SK-N-SH treated with all-trans-retinoic acid at 6 μM for 48 hours (cell line): Measurements from ENCODE around the gene ZCCHC14.

Experiments
- ATAC-seq: fragments of 200-7000 bp; cut with Tn5 transposase; 3 replicates; pipeline ENCODE4 v1.9.1; 2020; ENCODE audit warnings: mild to moderate bottlenecking, moderate library complexity
- ARNTL ChIP-seq: fragments of 450-650 bp; formaldehyde crosslinking; IDR thresholded peaks from 2 replicates; pipeline ENCODE4 v1.5.0; 2020; ENCODE audit warnings: low read depth, mild to moderate bottlenecking, moderate library complexity, borderline replicate concordance
- BACH2 ChIP-seq: fragments of 250-450 bp; sonication (Bioruptor Pico); IDR thresholded peaks from 2 replicates; pipeline ENCODE4 v1.9.0; 2021; ENCODE audit warnings: mild to moderate bottlenecking, borderline replicate concordance
- ESRRG ChIP-seq: fragments of 250-450 bp; sonication (Bioruptor Pico); IDR thresholded peaks from 2 replicates; pipeline ENCODE4 v1.6.1; 2021; ENCODE audit warnings: mild to moderate bottlenecking
- GLIS3 ChIP-seq: fragments of 250-450 bp; sonication (Bioruptor Pico); IDR thresholded peaks from 2 replicates; pipeline ENCODE4 v1.5.0; 2020; ENCODE audit warnings: mild to moderate bottlenecking, moderate library complexity
- ISL1 ChIP-seq: fragments of 250-450 bp; sonication (Bioruptor Pico); IDR thresholded peaks from 2 replicates; pipeline ENCODE4 v2.1.2; 2022; ENCODE audit warnings: mild to moderate bottlenecking, moderate library complexity
- OSR1 ChIP-seq: fragments of 250-450 bp; sonication (Bioruptor Pico); IDR thresholded peaks from 2 replicates; pipeline ENCODE4 v1.8.0; 2022; ENCODE audit warnings: moderate library complexity, mild to moderate bottlenecking, inconsistent platforms
- PPARA ChIP-seq: fragments of 250-450 bp; sonication (Bioruptor Pico); IDR thresholded peaks from 2 replicates; pipeline ENCODE4 v1.5.0; 2020; ENCODE audit warnings: mild to moderate bottlenecking, borderline replicate concordance
- RARB ChIP-seq: fragments of 250-450 bp; sonication (Bioruptor Pico); IDR thresholded peaks from 2 replicates; pipeline ENCODE4 v1.8.0; 2021; ENCODE audit warnings: mild to moderate bottlenecking, moderate library complexity
- SNAI2 ChIP-seq: fragments of 250-450 bp; sonication (Bioruptor Pico); IDR thresholded peaks from 2 replicates; pipeline ENCODE4 v1.5.0; 2020; ENCODE audit warnings: mild to moderate bottlenecking, moderate library complexity
- TCF4 ChIP-seq: fragments of 250-450 bp; sonication (Bioruptor Pico); IDR thresholded peaks from 2 replicates; pipeline ENCODE4 v1.8.0; 2021; ENCODE audit warnings: mild to moderate bottlenecking, moderate library complexity, borderline replicate concordance
- ZFP3 ChIP-seq: fragments of 250-450 bp; sonication (Bioruptor Pico); IDR thresholded peaks from 2 replicates; pipeline ENCODE4 v1.5.0; 2020; ENCODE audit warnings: mild to moderate bottlenecking, moderate library complexity
- ZFP30 ChIP-seq: fragments of 450-650 bp; formaldehyde crosslinking; IDR thresholded peaks from 2 replicates; pipeline ENCODE4 v1.5.0; 2022; ENCODE audit warnings: mild to moderate bottlenecking, moderate library complexity
- ZNF565 ChIP-seq: fragments of 450-650 bp; formaldehyde crosslinking; conservative IDR thresholded peaks from 2 replicates; pipeline ENCODE4 v1.5.0; 2020; ENCODE audit warnings: low read depth, mild to moderate bottlenecking, moderate library complexity
- ZNF70 ChIP-seq: fragments of 450-650 bp; formaldehyde crosslinking; IDR thresholded peaks from 2 replicates; pipeline ENCODE4 v1.5.0; 2020; ENCODE audit warnings: mild to moderate bottlenecking, moderate library complexity
- ZNF8 ChIP-seq: fragments of 450-650 bp; formaldehyde crosslinking; IDR thresholded peaks from 2 replicates; pipeline ENCODE4 v1.5.0; 2020; ENCODE audit warnings: mild to moderate bottlenecking, moderate library complexity
- TF ChIP-seq, protein P1 (sequence below): fragments of 250-450 bp; sonication (Bioruptor Pico); IDR thresholded peaks from 2 replicates; pipeline ENCODE4 v1.8.0; 2020; ENCODE audit warnings: mild to moderate bottlenecking, moderate library complexity, borderline replicate concordance
- TF ChIP-seq, protein P2 (sequence below): fragments of 250-450 bp; sonication (Bioruptor Pico); IDR thresholded peaks from 2 replicates; pipeline ENCODE4 v1.8.0; 2021; ENCODE audit warnings: low read depth, mild to moderate bottlenecking, moderate library complexity, borderline replicate concordance
- TF ChIP-seq, protein P3 (sequence below): fragments of 250-450 bp; sonication (Bioruptor Pico); IDR thresholded peaks from 2 replicates; pipeline ENCODE4 v1.5.1; 2020; ENCODE audit warnings: low read depth, mild to moderate bottlenecking, moderate library complexity
- TF ChIP-seq, protein P4 (sequence below): fragments of 250-450 bp; sonication (Bioruptor Pico); IDR thresholded peaks from 2 replicates; pipeline ENCODE4 v1.5.0; 2020; ENCODE audit warnings: mild to moderate bottlenecking, moderate library complexity

The ZCCHC14 gene

DNA sequence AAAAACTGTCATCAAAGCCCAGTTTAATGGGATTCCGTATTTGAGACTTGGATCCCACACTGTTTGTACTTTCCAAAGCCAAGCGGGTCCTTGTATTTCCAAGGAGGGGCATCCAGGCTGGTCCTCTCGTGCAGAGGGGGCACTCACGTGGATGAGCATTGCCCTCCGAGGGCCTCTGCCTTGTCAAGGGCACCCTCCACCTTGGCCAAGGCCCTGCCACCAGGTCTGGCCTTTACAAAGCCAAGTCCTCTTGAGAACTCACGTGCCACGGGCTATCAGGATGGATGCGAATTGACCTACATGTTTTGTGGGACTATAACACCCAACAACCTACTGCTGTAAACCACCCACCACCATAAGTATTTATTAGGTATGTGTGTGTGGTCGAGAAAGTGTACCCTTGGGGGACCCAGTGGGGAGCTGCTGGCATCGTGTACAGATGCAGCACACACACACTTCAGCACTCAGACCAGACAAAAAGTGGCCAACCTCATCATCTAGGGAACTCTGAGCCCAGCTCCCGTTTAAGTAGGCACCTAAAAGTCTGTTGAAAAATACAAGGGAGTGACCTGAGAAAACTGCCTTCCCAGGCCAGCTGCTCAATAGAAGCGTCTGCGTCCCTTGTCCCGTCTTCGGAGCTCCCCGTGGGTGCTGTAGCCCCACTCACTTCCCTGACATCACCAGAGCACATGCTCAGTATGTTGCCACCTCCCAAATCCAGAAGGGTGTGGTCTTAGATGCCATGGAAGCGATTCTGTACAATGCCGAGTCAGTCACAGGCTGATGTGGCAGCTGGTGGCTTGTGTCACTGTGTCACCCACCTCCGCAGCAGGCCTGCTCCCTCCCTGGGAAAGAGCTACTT lies 87.8 kb downstream of the ZCCHC14 start (continued):
- TF ChIP-seq, protein P1, sequence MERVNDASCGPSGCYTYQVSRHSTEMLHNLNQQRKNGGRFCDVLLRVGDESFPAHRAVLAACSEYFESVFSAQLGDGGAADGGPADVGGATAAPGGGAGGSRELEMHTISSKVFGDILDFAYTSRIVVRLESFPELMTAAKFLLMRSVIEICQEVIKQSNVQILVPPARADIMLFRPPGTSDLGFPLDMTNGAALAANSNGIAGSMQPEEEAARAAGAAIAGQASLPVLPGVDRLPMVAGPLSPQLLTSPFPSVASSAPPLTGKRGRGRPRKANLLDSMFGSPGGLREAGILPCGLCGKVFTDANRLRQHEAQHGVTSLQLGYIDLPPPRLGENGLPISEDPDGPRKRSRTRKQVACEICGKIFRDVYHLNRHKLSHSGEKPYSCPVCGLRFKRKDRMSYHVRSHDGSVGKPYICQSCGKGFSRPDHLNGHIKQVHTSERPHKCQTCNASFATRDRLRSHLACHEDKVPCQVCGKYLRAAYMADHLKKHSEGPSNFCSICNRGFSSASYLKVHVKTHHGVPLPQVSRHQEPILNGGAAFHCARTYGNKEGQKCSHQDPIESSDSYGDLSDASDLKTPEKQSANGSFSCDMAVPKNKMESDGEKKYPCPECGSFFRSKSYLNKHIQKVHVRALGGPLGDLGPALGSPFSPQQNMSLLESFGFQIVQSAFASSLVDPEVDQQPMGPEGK (CRISPR knock-in tag): no peak
- TF ChIP-seq PPARA (CRISPR knock-in tag): no peak
- TF ChIP-seq, protein P2, sequence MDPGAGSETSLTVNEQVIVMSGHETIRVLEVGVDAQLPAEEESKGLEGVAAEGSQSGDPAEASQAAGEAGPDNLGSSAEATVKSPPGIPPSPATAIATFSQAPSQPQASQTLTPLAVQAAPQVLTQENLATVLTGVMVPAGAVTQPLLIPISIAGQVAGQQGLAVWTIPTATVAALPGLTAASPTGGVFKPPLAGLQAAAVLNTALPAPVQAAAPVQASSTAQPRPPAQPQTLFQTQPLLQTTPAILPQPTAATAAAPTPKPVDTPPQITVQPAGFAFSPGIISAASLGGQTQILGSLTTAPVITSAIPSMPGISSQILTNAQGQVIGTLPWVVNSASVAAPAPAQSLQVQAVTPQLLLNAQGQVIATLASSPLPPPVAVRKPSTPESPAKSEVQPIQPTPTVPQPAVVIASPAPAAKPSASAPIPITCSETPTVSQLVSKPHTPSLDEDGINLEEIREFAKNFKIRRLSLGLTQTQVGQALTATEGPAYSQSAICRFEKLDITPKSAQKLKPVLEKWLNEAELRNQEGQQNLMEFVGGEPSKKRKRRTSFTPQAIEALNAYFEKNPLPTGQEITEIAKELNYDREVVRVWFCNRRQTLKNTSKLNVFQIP (CRISPR knock-in tag): no peak
- no peak for TF ChIP-seq ZNF70 (CRISPR knock-in tag)
- no peak for TF ChIP-seq GLIS3
- TF ChIP-seq RARB (CRISPR knock-in tag): no peak
- no peak for TF ChIP-seq TCF4 (CRISPR knock-in tag)
- no peak for TF ChIP-seq ZFP3 (CRISPR knock-in tag)
- no peak for TF ChIP-seq ZNF565
- TF ChIP-seq ZNF8 (CRISPR knock-in tag): no peak
- TF ChIP-seq ARNTL (CRISPR knock-in tag): no peak
- no peak for TF ChIP-seq OSR1 (CRISPR knock-in tag)
- TF ChIP-seq, protein P3, sequence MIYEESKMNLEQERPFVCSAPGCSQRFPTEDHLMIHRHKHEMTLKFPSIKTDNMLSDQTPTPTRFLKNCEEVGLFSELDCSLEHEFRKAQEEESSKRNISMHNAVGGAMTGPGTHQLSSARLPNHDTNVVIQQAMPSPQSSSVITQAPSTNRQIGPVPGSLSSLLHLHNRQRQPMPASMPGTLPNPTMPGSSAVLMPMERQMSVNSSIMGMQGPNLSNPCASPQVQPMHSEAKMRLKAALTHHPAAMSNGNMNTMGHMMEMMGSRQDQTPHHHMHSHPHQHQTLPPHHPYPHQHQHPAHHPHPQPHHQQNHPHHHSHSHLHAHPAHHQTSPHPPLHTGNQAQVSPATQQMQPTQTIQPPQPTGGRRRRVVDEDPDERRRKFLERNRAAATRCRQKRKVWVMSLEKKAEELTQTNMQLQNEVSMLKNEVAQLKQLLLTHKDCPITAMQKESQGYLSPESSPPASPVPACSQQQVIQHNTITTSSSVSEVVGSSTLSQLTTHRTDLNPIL (CRISPR knock-in tag): no peak
- TF ChIP-seq BACH2 (CRISPR knock-in tag): no peak

DNA sequence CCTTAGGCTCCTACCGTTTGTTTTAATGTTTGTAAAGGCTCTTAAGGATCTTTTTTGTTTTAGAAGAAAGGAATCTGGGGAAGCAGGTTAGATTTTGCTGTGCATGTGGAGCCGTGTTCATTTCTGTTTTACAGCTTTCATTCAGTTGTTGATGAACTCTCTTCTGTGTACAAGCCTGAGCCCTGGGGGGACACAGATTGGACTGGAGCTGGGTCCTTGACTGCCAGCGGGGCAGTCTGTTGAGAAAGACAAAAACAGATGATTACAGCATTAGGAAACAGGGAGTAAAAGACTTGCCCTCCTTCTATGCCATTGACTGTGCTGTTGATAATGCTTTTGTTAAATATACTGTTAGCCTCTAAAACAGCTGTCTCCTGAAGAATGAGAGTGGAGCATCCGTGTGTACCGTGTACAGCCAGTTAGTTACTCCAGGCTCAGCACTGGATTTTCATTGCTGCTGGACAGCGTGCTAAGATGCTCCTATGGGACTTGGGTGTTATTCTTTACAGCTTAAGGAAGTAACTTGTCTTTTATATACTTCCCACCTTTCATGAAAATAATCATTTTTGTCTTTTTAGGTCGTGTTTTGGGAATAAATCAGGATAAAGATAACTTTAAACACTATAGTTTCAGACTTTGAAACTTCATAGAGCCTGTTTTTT lies 97.5 kb downstream of the ZCCHC14 start:
- TF ChIP-seq ZFP30 (CRISPR knock-in tag) (no peak), GLIS3 (no peak), ZFP3 (CRISPR knock-in tag) (no peak), ISL1 (CRISPR knock-in tag) (no peak), ESRRG (CRISPR knock-in tag) (no peak), ZNF565 (no peak), SNAI2 (CRISPR knock-in tag) (no peak), RARB (CRISPR knock-in tag) (no peak), BACH2 (CRISPR knock-in tag) (no peak), ARNTL (CRISPR knock-in tag) (no peak)
- TF ChIP-seq, protein P4, sequence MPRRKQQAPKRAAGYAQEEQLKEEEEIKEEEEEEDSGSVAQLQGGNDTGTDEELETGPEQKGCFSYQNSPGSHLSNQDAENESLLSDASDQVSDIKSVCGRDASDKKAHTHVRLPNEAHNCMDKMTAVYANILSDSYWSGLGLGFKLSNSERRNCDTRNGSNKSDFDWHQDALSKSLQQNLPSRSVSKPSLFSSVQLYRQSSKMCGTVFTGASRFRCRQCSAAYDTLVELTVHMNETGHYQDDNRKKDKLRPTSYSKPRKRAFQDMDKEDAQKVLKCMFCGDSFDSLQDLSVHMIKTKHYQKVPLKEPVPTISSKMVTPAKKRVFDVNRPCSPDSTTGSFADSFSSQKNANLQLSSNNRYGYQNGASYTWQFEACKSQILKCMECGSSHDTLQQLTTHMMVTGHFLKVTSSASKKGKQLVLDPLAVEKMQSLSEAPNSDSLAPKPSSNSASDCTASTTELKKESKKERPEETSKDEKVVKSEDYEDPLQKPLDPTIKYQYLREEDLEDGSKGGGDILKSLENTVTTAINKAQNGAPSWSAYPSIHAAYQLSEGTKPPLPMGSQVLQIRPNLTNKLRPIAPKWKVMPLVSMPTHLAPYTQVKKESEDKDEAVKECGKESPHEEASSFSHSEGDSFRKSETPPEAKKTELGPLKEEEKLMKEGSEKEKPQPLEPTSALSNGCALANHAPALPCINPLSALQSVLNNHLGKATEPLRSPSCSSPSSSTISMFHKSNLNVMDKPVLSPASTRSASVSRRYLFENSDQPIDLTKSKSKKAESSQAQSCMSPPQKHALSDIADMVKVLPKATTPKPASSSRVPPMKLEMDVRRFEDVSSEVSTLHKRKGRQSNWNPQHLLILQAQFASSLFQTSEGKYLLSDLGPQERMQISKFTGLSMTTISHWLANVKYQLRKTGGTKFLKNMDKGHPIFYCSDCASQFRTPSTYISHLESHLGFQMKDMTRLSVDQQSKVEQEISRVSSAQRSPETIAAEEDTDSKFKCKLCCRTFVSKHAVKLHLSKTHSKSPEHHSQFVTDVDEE: no peak
- TF ChIP-seq, protein P1 (CRISPR knock-in tag): no peak
- TF ChIP-seq, protein P3 (CRISPR knock-in tag): no peak

More for the DNA sequence above, 97.5 kb downstream of the ZCCHC14 start:
- no peak for ATAC-seq
